ENCODE data around the gene MBD3L2. TPM values are rescaled to one million over a fixed set of nuclear protein-coding genes. Genes with fewer than 3 reads are reported as not detected.

MBD3L2 gene
- total and polyA plus RNA-seq, 9 of the 15 experiments (the other 6 are each of a cell fraction or from before 2014, with no cell fraction given): not detected

GRCh38 chr19:7069042-7069903 lies 20.2 kb downstream of the MBD3L2 start, which contains the start of gene ZNF557 (continued):
- no peak for TF ChIP-seq ZBTB2 (IDR thresholded peaks at IDR 0.05)
- no peak for TF ChIP-seq ZBTB1 (CRISPR knock-in tag; IDR thresholded peaks at IDR 0.05; ENCODE audit: borderline replicate concordance, low read depth)
- peak; percentile 74 for TF ChIP-seq DACH1 (IDR thresholded peaks at IDR 0.05; ENCODE audit: partially characterized antibody)
- no peak for TF ChIP-seq MTA2 (IDR thresholded peaks at IDR 0.05; ENCODE audit: low read depth)
- TF ChIP-seq KDM4B (IDR thresholded peaks at IDR 0.05; ENCODE audit: borderline replicate concordance in 2 of 2, low read depth in 1 of 2): peak in 1 of 2 experiments; percentile 82; a peak in 2 of 4 replicates
- TF ChIP-seq MYNN (IDR thresholded peaks at IDR 0.05): 0 out of 2 replicates have a peak, but pooled peaks have one; percentile 14
- no peak for TF ChIP-seq MYNN (CRISPR knock-in tag; IDR thresholded peaks at IDR 0.05)
- TF ChIP-seq, protein P1, sequence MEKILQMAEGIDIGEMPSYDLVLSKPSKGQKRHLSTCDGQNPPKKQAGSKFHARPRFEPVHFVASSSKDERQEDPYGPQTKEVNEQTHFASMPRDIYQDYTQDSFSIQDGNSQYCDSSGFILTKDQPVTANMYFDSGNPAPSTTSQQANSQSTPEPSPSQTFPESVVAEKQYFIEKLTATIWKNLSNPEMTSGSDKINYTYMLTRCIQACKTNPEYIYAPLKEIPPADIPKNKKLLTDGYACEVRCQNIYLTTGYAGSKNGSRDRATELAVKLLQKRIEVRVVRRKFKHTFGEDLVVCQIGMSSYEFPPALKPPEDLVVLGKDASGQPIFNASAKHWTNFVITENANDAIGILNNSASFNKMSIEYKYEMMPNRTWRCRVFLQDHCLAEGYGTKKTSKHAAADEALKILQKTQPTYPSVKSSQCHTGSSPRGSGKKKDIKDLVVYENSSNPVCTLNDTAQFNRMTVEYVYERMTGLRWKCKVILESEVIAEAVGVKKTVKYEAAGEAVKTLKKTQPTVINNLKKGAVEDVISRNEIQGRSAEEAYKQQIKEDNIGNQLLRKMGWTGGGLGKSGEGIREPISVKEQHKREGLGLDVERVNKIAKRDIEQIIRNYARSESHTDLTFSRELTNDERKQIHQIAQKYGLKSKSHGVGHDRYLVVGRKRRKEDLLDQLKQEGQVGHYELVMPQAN (IDR thresholded peaks at IDR 0.05; ENCODE audit: borderline replicate concordance): peak; percentile 94
- TF ChIP-seq PRMT5 (CRISPR knock-in tag; IDR thresholded peaks at IDR 0.05): no peak
- TF ChIP-seq ZNF23 (CRISPR knock-in tag; IDR thresholded peaks at IDR 0.05): no peak
- peak; percentile 64 for TF ChIP-seq POLR2AphosphoS5 (IDR thresholded peaks at IDR 0.05; ENCODE audit: control insufficient read depth, insufficient read depth, low read depth, low read length)
- no peak for TF ChIP-seq KDM2B (CRISPR knock-in tag; IDR thresholded peaks at IDR 0.05)
- TF ChIP-seq ZNF444 (CRISPR knock-in tag; IDR thresholded peaks at IDR 0.05): no peak
- TF ChIP-seq, protein P2, sequence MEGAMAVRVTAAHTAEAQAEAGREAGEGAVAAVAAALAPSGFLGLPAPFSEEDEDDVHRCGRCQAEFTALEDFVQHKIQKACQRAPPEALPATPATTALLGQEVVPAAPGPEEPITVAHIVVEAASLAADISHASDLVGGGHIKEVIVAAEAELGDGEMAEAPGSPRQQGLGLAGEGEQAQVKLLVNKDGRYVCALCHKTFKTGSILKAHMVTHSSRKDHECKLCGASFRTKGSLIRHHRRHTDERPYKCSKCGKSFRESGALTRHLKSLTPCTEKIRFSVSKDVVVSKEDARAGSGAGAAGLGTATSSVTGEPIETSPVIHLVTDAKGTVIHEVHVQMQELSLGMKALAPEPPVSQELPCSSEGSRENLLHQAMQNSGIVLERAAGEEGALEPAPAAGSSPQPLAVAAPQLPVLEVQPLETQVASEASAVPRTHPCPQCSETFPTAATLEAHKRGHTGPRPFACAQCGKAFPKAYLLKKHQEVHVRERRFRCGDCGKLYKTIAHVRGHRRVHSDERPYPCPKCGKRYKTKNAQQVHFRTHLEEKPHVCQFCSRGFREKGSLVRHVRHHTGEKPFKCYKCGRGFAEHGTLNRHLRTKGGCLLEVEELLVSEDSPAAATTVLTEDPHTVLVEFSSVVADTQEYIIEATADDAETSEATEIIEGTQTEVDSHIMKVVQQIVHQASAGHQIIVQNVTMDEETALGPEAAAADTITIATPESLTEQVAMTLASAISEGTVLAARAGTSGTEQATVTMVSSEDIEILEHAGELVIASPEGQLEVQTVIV (CRISPR knock-in tag; IDR thresholded peaks at IDR 0.05; ENCODE audit: borderline replicate concordance): no peak
- TF ChIP-seq, protein P3, sequence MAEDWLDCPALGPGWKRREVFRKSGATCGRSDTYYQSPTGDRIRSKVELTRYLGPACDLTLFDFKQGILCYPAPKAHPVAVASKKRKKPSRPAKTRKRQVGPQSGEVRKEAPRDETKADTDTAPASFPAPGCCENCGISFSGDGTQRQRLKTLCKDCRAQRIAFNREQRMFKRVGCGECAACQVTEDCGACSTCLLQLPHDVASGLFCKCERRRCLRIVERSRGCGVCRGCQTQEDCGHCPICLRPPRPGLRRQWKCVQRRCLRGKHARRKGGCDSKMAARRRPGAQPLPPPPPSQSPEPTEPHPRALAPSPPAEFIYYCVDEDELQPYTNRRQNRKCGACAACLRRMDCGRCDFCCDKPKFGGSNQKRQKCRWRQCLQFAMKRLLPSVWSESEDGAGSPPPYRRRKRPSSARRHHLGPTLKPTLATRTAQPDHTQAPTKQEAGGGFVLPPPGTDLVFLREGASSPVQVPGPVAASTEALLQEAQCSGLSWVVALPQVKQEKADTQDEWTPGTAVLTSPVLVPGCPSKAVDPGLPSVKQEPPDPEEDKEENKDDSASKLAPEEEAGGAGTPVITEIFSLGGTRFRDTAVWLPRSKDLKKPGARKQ (CRISPR knock-in tag; IDR thresholded peaks at IDR 0.05): no peak
- no peak for TF ChIP-seq ID3 (CRISPR knock-in tag; IDR thresholded peaks at IDR 0.05)
- no peak for TF ChIP-seq ID3 (tag; IDR thresholded peaks at IDR 0.05)
